ENCODE data around the gene MTRF1L.
A peak's percentile ranks its signal among the peaks of the same experiment; 100 is the strongest.
"Not testable (repeated sequence)": the region's sequence is repeated elsewhere in the genome, so short reads cannot be mapped to it uniquely, and the experiment has no call there.

MTRF1L gene

DNA sequence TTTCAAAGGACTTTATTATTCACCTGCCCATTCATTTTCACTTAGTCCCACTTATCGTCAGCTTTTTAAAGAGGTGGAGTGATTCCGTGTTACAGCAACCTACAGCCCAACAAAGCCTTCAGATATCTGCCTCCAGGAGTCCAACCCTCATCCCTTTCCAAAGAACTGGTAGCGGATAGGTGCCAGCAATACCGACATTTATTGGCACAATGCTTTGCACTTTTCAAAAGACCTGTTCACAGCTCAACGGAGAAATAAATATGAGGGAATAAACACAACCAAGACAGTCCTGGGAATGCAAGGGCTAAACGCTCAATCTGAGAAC is 819 bp upstream of the MTRF1L start:
- peak; percentile 10 for DNase-seq (ENCODE audit: low spot score)

DNA sequence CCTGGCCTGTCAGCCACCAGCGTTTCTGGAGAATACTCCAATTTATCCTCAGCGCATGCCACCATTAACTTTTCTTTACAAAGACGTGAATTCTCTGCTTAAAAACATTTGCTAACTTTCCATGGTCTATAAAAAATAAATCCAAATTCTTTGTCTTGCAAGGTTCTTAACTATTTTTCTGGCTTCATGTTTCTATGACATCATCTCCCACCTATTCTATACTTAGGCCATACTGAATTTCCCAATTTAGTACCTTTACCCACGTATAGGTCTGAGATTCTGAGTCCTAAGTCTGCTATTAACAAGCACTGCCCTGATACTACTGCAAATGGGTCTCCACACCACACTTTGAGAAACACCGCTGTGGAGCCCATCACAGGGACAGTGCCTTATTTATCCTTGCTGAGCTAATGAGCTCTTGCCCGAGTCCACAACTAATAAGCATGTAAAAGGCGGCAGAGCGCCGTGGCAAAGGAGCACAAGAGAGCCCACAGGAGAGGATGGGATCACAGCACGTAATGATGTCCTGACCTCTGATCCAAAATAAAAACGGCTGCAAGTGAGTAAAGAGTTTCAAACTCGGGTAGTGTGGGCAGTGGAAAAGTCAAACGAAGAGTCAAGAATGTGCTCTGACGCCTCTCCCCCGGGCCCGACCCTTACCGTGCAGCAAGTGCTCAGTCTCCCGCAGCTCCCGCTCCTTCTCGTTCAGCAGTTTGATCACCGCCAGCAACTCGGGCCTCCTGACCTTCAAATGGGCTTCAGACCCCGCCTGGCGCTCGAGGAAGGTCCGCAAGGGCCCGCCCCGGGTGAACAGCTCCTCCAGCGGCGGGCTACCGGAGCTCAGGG is 519 bp downstream of the MTRF1L start:
- DNase-seq (ENCODE audit: low spot score) = peak; percentile 12

DNA sequence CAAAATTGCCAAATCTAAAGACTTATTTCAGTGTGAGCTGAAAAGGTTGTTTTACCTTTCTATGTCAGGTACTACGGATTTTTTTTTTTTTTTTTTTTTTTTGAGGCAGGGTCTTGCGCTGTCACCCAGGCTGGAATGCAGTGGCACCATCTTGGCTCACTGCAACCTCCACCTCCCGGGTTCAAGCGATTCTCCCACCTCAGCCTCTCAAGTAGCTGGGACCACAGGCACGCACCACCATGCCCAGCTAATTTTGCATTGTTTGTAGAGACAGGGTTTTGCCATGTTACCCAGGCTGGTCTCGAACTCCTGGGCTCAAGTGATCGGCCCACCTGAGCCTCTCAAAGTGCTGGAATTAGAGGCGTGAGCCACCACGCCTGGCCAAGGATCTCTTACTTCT is 1.7 kb downstream of the MTRF1L start:
- not testable (repeated sequence) for DNase-seq (ENCODE audit: low spot score)

DNA sequence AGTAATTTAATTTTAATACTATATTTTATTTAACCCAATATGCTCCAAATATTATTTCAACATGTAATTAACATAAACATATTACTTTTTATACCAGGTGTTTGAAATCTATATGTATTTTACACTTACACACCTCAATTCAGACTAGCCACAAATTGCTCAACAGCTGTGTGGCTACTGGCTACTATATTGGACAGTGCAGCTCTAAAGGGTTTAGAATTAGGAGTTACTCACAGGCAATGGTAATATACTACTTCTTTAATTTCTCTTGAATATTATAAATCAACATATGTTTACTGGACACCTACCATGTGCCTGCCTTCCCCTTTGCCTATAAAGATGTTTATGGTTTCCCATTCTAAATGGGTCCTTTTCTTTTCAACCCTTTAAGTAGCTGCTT is 2.3 kb downstream of the MTRF1L start:
- no peak for DNase-seq (ENCODE audit: low spot score)

DNA sequence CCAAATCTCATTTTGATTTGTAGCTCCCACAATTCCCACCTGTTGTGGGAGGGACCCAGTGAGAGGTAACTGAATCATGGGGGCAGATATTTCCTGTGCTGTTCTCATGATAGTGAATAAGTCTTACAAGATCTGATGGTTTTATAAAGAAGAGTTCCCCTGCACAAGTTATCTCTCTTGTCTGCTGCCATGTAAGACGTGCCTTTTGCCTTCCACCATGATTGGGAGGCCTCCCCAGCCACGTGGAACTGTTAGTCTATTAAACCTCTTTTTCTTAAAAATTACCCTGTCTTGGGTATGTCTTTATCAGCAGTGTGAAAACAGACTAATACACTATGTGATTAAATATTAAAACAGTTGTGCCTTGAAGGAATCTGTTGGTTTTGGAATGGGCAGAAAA is 3.0 kb downstream of the MTRF1L start:
- not testable (repeated sequence) for DNase-seq (ENCODE audit: low spot score)

DNA sequence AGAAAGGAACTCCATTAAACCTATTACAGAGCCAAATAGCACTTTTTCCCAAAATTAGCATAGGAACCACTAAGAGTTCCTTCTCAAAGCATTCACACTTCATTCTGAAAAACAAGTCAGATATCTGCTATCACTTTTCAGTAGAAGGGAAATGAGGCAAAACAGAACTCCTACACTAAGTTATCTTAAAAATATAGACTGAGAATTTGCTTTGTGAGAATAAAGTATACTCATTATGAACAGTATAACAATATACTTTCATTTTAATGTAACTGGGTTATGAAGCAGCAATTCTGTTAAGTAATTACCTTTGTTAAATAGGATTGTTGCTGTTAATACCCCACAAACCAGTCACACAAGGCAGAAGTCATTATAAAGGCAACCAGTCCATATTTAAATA is 8.7 kb downstream of the MTRF1L start:
- no peak for DNase-seq (ENCODE audit: low spot score)

DNA sequence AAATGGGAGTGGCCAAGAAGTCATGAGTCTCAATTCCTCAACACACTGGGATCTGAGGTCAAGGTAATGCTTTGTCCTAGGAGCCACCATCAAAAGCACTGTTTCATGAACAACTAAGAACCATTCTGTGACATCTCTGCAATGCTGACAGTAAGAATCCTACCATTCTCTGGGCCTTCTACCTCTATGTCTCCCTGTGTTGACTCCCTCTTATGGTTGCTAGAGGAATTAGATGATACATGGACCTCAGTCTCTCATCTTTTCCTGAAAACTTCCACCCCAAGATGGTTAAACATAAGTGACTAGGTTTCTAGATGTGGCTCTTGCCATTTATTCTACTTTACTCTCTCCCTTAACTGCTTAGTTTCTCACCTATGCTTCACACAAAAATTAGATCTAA is 9.1 kb downstream of the MTRF1L start:
- DNase-seq (ENCODE audit: low spot score) = no peak

DNA sequence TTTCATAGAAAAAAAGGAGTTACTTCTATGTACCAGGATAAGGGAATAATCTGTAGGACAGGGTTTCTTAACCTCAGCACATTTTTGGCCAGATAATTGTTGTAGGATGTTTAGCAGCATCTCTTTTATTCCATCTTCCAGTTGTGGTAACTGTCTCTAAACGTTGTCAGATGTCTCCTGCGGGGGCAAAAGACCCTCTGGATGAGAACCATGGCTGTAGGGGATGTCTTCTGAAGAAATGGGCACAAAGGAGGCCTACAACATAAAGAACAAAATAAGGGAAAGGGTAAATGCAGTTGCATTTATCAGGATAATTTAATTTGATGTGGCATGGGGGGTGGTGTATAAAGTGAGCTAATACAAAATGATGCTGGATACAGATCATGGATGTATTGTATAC is 15.5 kb downstream of the MTRF1L start:
- DNase-seq (ENCODE audit: low spot score) = no peak

DNA sequence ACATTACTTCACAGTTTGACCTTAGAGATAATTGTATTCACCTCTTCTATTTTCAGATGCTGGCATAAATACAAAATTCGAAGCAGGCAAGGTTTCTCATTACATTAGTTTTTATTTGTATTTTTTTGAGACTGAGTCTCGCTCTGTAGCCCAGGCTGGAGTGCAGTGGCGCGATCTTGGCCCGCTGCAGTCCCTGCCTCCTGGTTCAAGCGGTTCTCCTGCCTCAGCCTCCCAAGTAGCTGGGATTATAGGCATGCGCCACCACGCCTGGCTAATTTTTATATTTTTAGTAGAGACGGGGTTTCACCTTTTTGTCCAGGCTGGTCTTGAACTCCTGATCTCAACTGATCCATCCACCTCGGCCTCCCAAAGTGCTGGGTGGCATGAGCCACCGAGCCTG is 17.2 kb downstream of the MTRF1L start:
- not testable (repeated sequence) for DNase-seq (ENCODE audit: low spot score)

DNA sequence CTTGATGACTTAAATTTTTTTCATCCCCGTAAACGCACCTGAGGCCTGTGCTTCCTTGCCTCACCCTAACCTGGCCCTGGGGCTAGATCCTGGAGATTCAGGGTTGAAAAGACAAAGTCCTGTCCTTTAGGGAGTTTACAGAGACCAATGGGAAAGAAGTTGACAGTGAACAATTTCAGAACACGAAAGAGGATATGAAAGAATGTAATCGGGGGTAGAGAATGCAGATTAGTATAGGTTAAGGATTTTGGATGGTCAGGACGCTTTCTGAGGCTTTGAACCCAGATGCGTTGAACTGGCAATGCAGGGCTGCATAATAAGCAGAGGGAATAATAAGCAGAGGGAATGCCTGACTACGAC is 18.0 kb downstream of the MTRF1L start:
- DNase-seq (ENCODE audit: low spot score) = no peak

DNA sequence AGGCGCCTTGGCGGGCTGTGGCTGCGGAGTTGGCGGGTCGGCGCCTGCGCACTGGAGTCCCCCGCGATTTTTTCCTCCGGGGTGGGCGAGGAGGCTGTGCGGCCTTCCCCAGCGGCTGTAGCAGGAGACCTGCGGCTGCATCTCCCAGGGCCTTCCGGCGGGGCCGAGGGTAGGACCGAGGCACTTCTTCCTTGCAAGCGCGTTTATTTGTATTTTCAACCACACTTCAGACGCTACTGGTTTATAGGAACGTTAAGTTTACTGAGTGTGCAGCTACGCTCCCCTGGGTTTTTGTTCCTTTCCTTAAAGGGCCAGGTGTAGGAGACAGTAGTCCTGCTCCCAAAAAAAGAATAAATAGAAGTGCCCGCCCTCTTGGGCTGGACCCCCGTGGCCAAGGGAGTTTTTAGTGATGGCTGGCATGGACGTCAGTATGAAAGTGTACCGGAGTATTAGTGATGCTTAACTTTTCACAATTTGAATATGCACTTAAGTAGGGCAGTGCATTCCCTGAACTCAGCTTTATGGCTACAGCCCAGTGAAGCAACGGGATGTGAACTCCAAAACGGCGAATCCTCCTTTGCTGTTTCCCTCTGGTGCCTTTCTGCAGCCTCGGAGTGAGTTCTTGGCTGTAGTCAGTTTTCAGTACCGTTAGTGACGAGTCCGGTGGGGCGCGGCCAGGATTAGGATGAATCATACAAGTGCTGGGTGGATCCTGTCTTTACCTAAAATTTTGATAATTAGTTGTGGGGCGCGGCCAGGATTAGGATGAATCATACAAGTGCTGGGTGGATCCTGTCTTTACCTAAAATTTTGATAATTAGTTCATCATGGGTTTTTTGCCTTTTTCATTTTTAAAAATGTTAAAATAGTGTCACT is 18.6 kb downstream of the MTRF1L start:
- peak; percentile 96 for DNase-seq (ENCODE audit: low spot score)

DNA sequence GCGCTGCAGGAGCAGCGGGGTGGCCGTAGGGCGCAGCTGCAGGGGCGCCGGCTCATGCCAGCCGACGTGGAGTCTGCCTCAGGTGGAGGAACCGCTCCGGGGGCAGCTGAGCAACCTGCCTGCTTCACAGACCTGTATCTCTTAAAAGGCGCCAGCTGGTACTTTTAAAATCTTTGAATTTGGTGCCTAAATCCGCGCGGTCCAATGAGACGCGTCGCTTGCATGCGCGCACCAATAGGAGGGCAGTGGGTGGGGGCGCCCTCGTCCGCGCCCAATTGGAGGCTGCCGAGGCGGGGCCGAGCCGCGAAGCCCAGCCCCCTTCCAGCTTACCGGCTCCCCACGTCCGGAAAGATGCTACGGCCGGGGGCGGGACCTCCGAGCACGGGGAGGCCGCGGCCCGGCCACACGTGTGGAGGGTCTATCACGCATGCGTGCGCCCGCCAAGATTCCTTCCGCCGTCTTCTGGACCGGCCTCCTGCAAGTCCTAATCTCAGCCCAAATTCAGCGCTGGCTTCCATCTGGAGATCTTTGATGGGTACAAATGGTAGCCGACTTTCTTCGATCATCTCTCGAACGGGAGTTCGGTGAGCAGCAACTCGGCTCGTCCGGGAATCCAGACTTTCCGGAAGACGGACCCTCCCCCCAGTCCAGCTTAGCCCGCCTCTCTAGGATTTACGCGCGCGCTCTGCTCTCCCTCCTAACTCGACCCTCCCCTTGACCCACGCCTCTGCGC is 19.4 kb downstream of the MTRF1L start, which contains the start of gene FBXO5:
FBXO5 (minus strand) TSS at position 138 of the 733 bp plus-strand sequence; CDS start at position 56, 82 bp downstream.
- peak; percentile 98 for DNase-seq (ENCODE audit: low spot score)

DNA sequence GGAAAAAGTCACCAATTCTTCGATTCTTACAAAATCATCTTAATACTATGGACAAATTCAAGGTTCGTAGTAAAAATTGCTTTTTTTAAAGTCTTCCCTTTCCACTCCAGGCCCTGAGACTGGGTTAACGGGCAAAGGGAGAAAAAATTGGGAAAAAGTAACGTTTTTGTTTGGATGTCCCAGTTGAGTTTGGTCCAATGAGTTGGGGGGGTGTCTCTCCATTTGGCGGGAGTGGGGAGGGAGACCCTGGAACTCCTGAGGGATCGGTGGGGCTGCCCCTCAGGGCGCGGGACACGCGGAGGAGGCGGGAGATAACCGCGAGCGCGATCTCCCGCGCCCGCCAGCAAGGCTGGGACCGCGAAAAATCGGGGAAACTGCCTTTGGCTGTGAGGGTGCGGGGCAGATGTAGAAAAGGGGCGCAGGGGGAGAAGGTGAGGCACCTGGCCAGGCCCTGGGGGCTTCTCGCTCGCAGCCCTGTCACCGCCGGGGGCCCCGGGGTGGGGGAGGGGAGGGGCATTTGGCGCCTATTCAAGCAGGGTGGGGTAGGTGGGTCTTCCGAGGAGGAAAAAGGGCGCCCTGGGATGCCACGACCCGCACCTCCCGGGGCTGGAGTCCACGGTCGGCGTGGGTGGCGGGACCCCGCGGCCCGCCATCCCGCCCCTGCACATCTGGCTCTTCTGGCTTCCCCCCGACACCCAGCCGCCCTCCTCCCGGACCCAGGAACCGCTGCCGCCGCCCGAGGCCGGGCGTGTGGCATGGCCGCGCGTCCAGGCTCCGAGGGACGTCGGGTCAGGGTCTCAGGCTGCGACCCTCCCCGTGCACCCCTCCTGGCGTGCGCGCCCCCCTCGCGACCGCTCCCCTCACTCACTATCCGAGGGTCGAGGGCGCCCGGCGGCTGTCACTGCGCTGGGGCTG is 20.3 kb downstream of the MTRF1L start:
- DNase-seq (ENCODE audit: low spot score) = no peak

DNA sequence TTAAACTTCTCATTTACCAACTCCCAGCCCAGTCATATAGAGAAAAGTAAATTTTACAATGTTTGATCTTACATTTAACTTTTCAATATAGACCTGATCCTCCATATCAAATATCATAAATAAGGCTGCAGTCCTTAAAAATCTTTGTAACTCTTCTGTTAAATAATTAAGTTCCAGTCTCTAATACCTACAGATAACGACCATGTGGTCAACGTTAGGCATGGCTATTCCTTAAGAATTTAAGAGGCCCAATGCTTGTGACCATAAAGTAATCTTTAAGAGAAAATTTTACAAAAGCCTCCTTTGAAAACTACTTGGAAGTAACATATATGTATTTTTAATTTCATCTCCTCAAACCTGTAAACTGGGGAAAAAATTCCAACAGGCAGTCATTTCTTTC is 21.3 kb downstream of the MTRF1L start:
- DNase-seq (ENCODE audit: low spot score) = no peak

DNA sequence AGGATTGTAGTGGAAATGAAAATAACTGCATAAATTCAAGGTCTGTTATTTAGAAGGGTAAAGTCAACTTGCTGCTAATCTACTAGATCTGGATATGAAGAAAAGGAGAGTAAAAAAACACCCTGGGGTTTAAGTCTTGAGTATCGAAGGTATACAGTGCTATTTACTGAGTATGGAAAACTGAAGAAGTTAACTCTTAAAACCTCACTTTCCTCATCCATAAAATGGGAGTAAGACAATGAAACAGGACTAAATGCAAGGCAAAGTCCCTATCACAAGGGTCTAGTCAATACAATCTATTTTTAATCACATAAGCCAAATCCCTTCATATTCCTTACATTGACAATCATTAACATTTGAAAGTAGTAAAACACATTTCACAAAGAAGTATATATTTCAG is 21.9 kb downstream of the MTRF1L start:
- DNase-seq (ENCODE audit: low spot score) = no peak

DNA sequence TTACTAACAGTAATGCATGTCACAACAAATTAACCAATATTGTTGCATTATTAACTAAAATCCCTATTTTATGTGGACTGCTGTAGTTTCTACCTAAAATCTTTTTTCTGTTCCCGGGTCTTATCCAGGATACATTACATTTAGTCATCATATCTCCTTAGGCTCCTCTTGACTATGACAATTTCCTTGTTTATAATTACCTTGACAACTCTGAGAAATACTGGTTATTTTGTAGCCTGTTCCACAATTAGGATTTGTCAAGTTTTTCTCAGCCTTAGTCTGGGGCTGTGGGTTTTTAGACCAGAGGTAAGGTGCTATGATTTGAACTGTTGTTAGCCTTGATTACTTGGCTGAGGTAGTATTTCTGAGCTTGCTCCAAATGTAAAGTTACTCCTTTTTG is 23.4 kb downstream of the MTRF1L start:
- DNase-seq (ENCODE audit: low spot score) = no peak

DNA sequence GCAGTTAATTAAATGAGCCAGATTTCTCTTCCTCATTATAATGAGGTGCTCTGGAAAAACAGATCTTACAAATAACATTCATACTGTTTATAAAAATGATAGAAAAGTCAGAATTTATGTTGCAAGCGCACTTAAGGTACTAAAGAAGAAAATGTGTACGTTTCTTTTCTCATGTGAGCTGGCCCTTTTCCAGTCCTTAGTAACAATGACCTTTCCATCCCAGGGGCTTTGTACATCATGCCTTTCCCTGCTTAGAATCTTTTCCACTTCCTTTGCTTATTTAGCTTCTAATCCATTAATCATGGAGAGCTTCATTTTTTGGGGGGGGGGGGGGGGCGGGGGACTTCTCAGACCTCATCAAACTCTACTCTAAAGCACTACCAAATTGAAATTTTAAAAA is 24.5 kb downstream of the MTRF1L start:
- DNase-seq (ENCODE audit: low spot score) = no peak

DNA sequence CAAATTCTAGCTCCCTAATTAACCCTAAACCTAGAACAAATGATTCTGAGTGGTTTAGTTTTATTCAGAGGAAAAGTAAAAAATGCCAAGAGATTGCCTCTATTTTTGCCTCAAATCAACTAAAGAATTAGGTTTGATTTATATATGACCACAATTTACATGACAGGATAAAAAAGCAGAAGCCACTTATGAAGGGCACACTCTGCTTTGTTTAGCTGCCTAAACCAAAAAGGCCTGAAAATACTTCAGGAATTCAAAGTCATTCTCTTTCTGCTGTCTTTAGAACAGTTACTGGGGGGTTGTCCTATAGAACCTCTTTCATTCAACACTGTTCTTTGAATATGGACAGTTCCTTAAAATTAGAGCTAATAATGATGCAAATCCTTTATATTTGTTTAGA is 25.0 kb downstream of the MTRF1L start:
- DNase-seq (ENCODE audit: low spot score) = no peak

DNA sequence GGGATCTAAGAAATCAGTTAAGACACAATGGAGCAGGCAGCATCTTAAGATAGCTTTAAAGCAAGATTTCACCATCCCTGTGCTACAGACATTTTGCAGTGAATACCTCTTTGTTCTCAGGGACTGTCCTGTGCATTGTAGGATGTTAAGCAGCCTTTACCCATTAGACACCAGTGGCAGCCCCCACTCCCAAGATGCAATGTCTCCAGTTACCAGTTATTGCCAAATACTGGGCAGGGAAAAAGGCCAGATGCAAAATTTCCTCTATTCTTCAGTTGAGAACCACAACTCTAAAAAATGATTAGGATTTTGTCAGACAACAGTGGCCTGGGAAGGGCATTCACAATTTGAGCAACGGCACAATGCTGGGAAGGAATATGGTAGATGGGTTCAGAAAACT is 25.8 kb downstream of the MTRF1L start:
- no peak for DNase-seq (ENCODE audit: low spot score)

DNA sequence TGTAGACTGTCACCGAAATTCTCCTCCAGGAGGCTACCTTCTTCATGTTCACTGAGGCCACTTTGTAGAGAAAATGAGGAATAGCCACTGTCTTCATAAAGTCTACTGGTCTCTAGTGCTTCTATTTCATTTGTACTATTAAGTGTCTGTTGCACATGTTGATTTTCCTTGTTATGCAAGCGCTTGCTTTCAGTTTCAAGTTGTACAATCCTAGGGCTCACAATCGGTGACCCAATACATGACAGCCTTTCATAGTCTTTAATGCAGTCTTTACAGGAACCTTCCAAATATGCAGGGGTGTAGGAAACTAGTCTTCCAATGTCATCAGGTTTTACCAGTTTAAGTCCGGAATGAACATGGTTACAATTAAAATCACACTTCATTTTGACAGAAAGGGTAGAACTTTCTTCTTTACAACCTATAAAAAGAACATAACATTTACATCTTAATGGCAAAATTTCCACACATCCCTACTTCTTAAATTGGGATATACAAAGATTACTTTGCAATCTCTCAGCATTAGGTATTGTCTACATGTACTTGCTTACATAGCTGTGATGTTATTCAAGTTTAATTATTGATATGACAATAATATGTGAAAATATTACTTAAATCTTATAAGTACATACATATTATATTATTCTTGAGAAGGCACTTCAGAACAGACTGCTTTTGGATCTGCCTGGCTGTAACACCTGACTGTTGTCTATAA is 27.1 kb downstream of the MTRF1L start:
- peak; percentile 24 for DNase-seq (ENCODE audit: low spot score)

DNA sequence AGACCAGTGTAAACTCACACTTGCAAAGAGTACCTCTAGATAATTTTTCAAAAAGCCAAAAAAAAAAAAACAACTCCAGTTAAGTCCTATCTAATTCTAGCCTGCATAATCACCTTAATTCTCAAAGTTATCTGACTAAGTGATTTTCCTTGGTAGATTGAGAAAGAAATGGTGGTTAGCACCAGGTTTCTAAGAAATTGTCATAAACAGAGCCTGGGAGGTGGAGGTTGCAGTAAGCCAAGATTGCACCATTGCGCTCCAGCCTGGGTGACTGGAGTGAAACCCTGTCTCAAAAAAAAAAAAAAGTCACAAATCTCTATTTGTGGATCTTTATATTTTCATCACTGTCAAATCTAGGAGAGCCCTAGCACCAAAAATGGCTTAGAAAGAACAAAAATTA is 28.6 kb downstream of the MTRF1L start:
- no peak for DNase-seq (ENCODE audit: low spot score)

Measured in globus pallidus (tissue), 1 donor.